Thyroid gland (tissue), 4 donors: ENCODE measurements around the gene ASB2.

Experiments used
- POLR2A ChIP-seq, 2 donors: fragments of 450-650 bp; IDR thresholded peaks; one replicate each; pipeline ENCODE4 v1.6.1; 2017; ENCODE audit warnings: antibody characterized with exemption in 2 of 2, mild to moderate bottlenecking in 2 of 2, moderate library complexity in 1 of 2
- TF ChIP-seq, protein P1 (sequence below), 6 experiments: fragments of 200-600 bp in 3 of 6; fragments of 450-650 bp in 3 of 6; sonication (generic) in 3 of 6; IDR thresholded peaks; one replicate each; pipeline ENCODE4 v1.5.1; 2016 to 2019; ENCODE audit warnings: antibody characterized with exemption in 6 of 6, mild to moderate bottlenecking in 2 of 6, inconsistent platforms in 1 of 6, moderate library complexity in 1 of 6

DNA sequence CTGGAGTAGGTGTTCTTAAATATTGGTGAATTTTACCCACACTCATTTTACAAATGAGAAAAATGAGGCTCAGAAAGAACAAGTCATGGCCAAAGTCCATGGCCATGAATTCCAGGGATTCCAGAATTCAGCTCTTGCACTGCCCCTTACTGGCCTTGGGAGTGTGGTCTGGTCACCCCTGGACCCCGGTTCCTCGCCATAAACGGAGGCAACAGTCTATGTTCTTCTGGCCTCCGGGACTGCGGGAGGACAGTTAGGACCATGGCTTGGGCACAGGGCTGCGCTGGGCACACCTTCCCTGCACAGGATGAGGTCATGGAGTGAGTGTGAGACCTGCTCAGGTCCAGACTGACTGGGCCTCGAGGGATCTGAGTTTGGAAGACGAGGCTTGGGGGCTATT, 27.6 kb upstream of the ASB2 start:
- TF ChIP-seq, protein P1, sequence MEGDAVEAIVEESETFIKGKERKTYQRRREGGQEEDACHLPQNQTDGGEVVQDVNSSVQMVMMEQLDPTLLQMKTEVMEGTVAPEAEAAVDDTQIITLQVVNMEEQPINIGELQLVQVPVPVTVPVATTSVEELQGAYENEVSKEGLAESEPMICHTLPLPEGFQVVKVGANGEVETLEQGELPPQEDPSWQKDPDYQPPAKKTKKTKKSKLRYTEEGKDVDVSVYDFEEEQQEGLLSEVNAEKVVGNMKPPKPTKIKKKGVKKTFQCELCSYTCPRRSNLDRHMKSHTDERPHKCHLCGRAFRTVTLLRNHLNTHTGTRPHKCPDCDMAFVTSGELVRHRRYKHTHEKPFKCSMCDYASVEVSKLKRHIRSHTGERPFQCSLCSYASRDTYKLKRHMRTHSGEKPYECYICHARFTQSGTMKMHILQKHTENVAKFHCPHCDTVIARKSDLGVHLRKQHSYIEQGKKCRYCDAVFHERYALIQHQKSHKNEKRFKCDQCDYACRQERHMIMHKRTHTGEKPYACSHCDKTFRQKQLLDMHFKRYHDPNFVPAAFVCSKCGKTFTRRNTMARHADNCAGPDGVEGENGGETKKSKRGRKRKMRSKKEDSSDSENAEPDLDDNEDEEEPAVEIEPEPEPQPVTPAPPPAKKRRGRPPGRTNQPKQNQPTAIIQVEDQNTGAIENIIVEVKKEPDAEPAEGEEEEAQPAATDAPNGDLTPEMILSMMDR (IDR thresholded peaks at IDR 0.05): no peak
- no peak for TF ChIP-seq POLR2A (IDR thresholded peaks at IDR 0.05)
